ENCODE results near the gene SHC3.

Gene SHC3

GRCh38 chr9:88991066-88992034, 187.3 kb downstream of the SHC3 start, which contains the start of gene S1PR3:
Gene S1PR3 (plus strand): TSS chr9:88991468. CDS start chr9:89001201, 9,733 bp downstream.
- peak; percentile 1 to 17 for DNase-seq (ENCODE audit: extremely low read depth in 1 of 2, low read depth in 1 of 2)

GRCh38 chr9:88990729-88991065, 187.9 kb downstream of the SHC3 start:
- no peak for DNase-seq (ENCODE audit: extremely low read depth in 1 of 2, low read depth in 1 of 2)

- DNase-seq (ENCODE audit: extremely low read depth in 1 of 2, low read depth in 1 of 2): no peak
These were observed 188.4 kb downstream of the SHC3 start for GRCh38 chr9:88990041-88990728.

- DNase-seq (ENCODE audit: extremely low read depth in 1 of 2, low read depth in 1 of 2): no peak
These were observed 189.6 kb downstream of the SHC3 start for GRCh38 chr9:88988796-88989641.

- no peak for DNase-seq (ENCODE audit: extremely low read depth in 1 of 2, low read depth in 1 of 2)
These were observed 191.0 kb downstream of the SHC3 start for GRCh38 chr9:88987661-88988060.

- no peak for DNase-seq (ENCODE audit: extremely low read depth in 1 of 2, low read depth in 1 of 2)
These were observed 191.8 kb downstream of the SHC3 start for GRCh38 chr9:88986776-88987175.

- no peak for DNase-seq (ENCODE audit: extremely low read depth in 1 of 2, low read depth in 1 of 2)
These were observed 193.0 kb downstream of the SHC3 start for GRCh38 chr9:88985616-88986015.

- DNase-seq (ENCODE audit: extremely low read depth in 1 of 2, low read depth in 1 of 2): no peak
These were observed 194.1 kb downstream of the SHC3 start for GRCh38 chr9:88984543-88984883.

GRCh38 chr9:88983865-88984542, 194.6 kb downstream of the SHC3 start:
- DNase-seq (ENCODE audit: extremely low read depth in 1 of 2, low read depth in 1 of 2): no peak

- no peak for DNase-seq (ENCODE audit: extremely low read depth in 1 of 2, low read depth in 1 of 2)
These were observed 197.8 kb downstream of the SHC3 start for GRCh38 chr9:88980740-88981203.

- DNase-seq (ENCODE audit: extremely low read depth in 1 of 2, low read depth in 1 of 2): no peak
These were observed 198.8 kb downstream of the SHC3 start for GRCh38 chr9:88979791-88980190.

GRCh38 chr9:88979021-88979420, 199.6 kb downstream of the SHC3 start:
- no peak for DNase-seq (ENCODE audit: extremely low read depth in 1 of 2, low read depth in 1 of 2)

- no peak for DNase-seq (ENCODE audit: extremely low read depth in 1 of 2, low read depth in 1 of 2)
These were observed 200.6 kb downstream of the SHC3 start for GRCh38 chr9:88978034-88978433.

- no peak for DNase-seq (ENCODE audit: extremely low read depth in 1 of 2, low read depth in 1 of 2)
These were observed 201.7 kb downstream of the SHC3 start for GRCh38 chr9:88976890-88977257.

GRCh38 chr9:88975966-88976889, 202.4 kb downstream of the SHC3 start:
- DNase-seq (ENCODE audit: extremely low read depth in 1 of 2, low read depth in 1 of 2): no peak

- no peak for DNase-seq (ENCODE audit: extremely low read depth in 1 of 2, low read depth in 1 of 2)
These were observed 204.0 kb downstream of the SHC3 start for GRCh38 chr9:88974641-88975040.

- no peak for DNase-seq (ENCODE audit: extremely low read depth in 1 of 2, low read depth in 1 of 2)
These were observed 205.2 kb downstream of the SHC3 start for GRCh38 chr9:88973281-88974045.

- no peak for DNase-seq (ENCODE audit: extremely low read depth in 1 of 2, low read depth in 1 of 2)
These were observed 206.2 kb downstream of the SHC3 start for GRCh38 chr9:88972401-88972800.

Measured in stimulated activated CD8-positive, alpha-beta memory T cell treated with anti-CD3 and anti-CD28 coated beads, Interleukin-7, amount 100 ng/mL, for 48 hours (primary cell).